HG02610 (cell line): ENCODE results near the gene SLC2A9.

Experiments used
- ATAC-seq: cut with Tn5 transposase; IDR thresholded peaks from one replicate; pipeline ENCODE4 v1.9.1; 2021; ENCODE audit warnings: mild to moderate bottlenecking, moderate library complexity; ENCODE audit not compliant: unreplicated experiment

The SLC2A9 gene

GRCh38 chr4:9899306-9900055, 121.8 kb downstream of the SLC2A9 start:
- no peak for ATAC-seq

DNA sequence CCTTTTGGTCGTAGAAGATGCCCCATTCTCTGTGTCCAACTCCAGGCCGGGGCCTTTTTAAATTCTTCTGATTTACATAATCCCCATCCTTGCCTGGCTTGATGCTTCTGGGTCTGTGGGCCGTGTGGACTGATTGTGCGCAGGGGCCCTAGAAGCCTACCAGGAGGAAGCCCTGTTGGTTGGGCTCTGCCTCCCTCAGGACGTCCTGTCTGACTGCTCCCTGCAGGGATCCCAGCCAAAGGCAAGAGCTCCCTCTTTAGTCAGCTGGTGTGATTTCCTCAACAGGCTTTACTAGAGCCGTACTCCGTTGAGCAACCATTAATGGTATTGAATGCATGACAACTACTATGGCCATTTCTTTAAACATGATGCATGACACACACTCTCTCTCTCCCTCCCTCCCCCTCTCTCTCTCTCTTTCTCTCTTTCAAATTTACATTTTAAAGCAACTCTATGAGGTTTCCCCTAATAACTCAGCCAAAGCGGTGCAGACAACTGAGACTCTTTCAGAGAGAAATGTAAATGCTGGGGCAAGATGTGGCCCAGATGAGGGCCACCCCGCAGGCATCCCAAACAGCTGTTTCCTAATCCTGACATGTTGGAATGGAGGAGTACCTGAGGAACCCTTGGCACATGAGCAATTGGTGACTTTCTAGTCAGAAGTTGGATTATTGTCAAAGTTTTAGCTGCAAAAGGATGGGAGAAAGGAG, 122.5 kb downstream of the SLC2A9 start:
- ATAC-seq, result no peak

DNA sequence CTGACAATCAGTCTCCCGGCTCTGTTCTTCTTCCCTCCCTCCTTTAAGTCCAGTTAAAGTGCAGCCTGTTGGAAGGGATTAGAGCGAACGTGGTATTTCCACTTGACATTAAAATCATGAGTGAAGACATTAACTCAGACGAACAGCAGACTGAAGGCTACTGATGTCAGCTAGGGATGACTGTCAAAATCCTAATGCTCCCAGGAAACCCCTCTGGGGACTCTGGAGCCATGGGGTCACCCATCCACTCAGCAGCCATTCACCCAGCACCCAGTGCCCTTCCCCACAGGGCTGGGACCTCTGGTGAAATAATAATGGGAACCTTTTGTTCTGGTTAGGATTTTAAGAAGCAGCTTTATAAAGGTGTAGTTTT, 126.0 kb downstream of the SLC2A9 start:
- ATAC-seq, result no peak

- ATAC-seq, result no peak
Observed at GRCh38 chr4:9894644-9895332, 126.5 kb downstream of the SLC2A9 start.

DNA sequence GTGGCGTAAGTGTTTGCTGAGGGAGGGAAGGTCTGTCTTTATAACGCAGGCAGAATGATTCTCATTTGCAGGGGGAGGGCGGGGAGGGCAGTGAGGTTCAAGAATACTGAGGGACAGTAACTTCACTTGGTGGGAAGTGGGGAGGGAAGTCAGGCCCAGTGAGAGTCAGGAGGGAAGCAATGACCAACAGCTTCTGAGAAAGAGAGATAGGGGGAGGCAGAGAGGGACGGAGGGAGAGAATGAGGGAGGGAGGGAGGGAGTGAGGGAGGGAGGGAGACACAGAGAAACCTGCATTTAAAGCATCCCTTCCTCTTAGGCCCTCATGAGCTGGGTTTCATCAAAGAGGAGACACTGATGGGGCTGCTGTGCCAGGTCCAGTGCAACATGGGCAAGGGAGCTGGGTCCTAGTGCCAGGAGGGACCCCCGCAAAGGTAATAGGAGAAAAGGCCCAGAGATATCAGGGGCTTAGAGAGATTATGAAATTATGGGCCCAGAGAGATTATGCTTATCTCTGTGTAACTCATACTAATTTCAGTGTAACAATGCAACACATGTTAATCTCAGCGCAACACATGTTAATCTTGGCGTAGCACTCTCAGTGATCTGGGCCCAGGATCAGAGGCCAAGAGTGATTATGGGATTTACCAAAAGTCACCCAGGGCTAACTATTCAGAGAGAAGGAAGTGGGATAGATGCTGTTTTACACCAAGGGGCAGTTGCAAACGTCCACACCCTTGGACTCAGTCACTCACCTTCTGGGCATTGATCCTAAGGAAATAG, 127.8 kb downstream of the SLC2A9 start:
- no peak for ATAC-seq

DNA sequence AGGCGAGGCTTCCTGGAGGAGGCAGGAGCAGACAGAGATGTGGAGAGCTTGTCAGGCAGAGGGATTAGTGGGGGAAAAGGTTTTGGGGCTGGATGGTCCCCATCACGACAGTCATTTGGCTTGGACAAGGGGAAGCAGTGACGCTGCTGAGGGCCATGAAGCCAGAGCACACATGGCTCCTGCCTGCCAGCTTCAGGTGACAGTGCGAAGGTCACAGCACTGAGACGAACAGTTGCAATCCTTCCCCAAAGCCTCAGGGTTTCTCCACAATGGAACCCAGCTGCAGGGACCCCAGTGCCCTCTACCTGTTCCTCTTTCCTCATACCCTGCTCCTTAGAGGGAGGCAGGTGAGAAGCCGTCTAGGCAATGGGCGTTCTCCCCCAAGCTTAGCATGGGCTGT, 129.6 kb downstream of the SLC2A9 start:
- no peak for ATAC-seq

GRCh38 chr4:9891056-9891455, 130.2 kb downstream of the SLC2A9 start:
- no peak for ATAC-seq

DNA sequence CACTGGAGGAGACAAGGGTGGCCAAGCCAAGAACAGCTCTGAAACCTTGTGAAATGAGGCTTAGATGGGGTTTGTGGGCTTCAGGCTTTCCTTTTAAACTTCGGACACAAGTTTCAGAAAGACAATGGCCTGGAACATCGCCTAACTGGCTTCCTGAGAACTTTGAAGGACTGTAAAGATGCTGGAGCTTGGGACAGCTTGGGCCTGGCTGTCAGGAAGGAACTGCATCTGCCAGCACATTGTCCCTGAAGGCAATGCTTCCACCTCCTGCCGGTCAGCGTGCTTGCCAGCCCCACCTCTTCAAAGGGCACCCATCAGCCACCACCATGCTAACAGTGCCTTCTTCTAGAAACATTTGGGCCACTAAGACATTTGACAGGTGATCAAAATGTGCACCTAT, 132.0 kb downstream of the SLC2A9 start:
- ATAC-seq, result no peak

GRCh38 chr4:9885958-9886357, 135.3 kb downstream of the SLC2A9 start:
- ATAC-seq, result no peak

- no peak for ATAC-seq
Observed at GRCh38 chr4:9880406-9881197, 140.7 kb downstream of the SLC2A9 start.

- no peak for ATAC-seq
Observed at GRCh38 chr4:9877123-9877522, 144.2 kb downstream of the SLC2A9 start.

GRCh38 chr4:9875516-9875915, 145.8 kb downstream of the SLC2A9 start:
- ATAC-seq, result no peak

- ATAC-seq, result no peak
Observed at GRCh38 chr4:9874385-9874784, 146.9 kb downstream of the SLC2A9 start.

- no peak for ATAC-seq
Observed at GRCh38 chr4:9870165-9870790, 151.0 kb downstream of the SLC2A9 start.

DNA sequence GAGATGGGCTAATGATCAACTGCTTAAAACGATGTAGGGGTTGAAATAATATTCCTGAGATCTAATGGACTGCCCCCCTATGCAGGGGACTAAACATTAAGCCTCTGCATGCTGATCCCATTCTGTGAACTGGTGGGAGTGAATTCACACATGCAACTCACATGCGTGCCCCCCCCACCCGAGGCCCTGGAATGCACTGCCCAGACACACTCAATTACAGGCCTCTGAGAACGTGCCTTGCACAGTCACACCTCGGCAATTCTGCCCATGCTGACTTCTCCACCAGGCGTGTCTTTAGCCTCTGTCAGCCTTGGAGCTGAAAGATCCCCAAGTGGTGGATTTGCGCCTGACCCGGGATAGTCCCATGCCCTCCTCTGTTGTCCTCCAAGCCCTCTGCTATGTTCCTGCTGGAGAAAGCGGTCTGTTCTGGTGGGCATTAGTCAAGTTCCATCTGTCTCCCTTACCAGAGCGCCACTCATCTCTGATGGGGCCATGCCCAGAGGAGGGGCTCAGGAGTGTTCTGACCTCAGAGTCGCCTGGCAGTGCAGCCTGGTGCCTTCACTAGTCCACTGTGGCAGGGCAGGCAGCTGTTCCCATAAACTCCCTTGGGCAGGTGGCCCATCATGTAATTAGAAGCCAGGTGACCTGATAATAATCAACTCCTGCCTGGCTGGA, 153.4 kb downstream of the SLC2A9 start:
- no peak for ATAC-seq

DNA sequence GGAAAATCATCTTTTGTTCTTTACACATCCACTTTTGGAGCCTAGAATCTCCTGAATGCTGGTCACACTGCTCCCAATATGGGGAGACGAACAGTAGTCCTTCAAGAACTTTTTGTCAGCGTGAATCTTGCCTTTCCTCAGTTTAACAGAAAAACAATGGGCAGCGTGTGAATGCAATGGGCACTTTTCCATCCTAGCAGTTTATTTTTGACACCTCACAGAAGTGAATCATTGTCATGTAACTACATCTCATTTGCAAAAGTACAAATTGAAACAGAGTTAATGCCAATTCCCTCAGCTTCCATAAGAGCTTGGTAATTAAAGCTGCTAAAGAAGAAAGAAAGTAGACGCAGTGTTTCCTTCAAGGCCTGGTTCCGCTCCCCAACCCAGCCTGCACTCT, 154.4 kb downstream of the SLC2A9 start:
- no peak for ATAC-seq

DNA sequence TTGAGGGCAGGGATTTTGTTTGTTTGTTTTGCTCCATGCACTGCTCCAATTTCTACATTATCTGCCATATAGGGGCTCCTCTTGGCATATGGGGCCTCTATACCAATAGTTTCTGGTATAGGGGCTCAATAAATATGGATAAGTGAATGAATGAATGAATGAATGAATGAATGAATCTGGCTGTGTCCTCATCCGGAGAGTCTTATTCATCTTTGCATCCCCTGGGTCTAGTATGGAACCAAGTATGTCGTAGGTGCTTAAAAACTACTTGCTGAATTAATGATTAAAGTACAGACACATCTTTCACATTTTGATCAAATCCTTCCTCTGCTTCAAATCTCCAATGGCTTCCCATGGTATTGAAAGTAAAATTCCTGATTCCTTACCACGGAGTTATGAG, 159.7 kb downstream of the SLC2A9 start:
- no peak for ATAC-seq

DNA sequence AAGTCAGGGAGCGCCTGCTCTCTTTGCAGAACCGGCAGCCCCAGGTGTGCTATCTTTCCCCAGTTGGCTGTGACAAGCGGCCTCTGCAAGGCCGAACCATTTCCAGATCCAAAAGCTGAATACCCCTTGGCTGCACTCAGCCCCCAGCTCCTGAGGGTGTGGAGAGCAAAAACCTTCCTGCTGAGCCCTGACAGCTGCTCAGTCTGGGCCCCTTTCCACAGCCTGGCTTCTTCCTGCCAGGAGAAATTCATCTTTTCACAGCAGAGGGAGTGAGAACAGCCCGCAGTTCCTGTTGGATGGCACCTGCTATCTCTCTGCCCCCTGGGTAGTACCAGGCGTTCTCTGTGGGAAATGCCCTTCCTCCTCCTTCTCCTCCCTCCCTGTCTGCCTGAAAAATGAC, 161.5 kb downstream of the SLC2A9 start:
- no peak for ATAC-seq

DNA sequence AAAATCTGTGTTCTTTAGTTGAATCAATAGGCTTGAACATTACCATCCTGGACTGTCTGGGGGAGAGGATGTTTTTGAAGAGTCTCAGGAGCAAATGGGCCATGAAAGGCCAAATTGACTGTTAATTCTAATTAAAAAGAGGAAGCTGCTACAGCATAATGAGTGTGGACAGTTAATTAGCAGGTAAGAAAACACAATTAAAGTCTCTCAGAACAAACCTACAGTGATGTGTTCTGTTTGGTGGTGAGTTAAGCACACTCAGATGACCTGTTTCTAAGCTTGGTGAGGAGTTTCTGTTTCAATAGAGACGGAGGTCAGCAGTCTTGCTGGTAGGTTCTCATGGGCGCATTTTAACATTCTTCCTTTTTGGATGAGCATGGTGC, 171.8 kb downstream of the SLC2A9 start:
- ATAC-seq, result no peak
